ENCODE measurements around the gene ACSF3. TPM values are rescaled to one million over a fixed set of nuclear protein-coding genes. Genes with fewer than 3 reads are reported as not detected.

Gene ACSF3
- polyA plus RNA-seq, 3 donors, result 15.3 to 24.3 (median 18.0) TPM

- 75 to 86% (median 86%) methylated on average over 14 of the region's 14 CpGs for WGBS, 3 donors
- no peak overlapping the region for H3K27ac ChIP-seq (ENCODE audit: low read depth, low read length)
Observed at GRCh38 chr16:89102041-89102471, 8.4 kb downstream of the ACSF3 start.

- 87 to 92% (median 90%) methylated on average over 27 of the region's 27 CpGs for WGBS, 3 donors
- no peak overlapping the region for H3K27ac ChIP-seq (ENCODE audit: low read depth, low read length)
Observed at GRCh38 chr16:89102481-89103073, 8.9 kb downstream of the ACSF3 start.

GRCh38 chr16:89103156-89103555, 9.5 kb downstream of the ACSF3 start:
- WGBS, 3 donors, result 70 to 96% (median 85%) methylated on average over 22 of the region's 22 CpGs
- H3K27ac ChIP-seq (ENCODE audit: low read depth, low read length), result no peak overlapping the region

GRCh38 chr16:89103781-89104180, 10.1 kb downstream of the ACSF3 start:
- no peak overlapping the region for H3K27ac ChIP-seq (ENCODE audit: low read depth, low read length)
- WGBS, 3 donors, result 89 to 97% (median 91%) methylated on average over 13 to 16 of the region's 16 CpGs

GRCh38 chr16:89104303-89104702, 10.7 kb downstream of the ACSF3 start:
- 82 to 88% (median 87%) methylated on average over 8 to 10 of the region's 10 CpGs for WGBS, 3 donors
- no peak overlapping the region for H3K27ac ChIP-seq (ENCODE audit: low read depth, low read length)

- 80 to 82% (median 81%) methylated on average over 23 of the region's 23 CpGs for WGBS, 3 donors
- H3K27ac ChIP-seq (ENCODE audit: low read depth, low read length), result no peak overlapping the region
Observed at GRCh38 chr16:89104930-89105571, 11.4 kb downstream of the ACSF3 start.

- 93 to 99% (median 96%) methylated on average over 16 of the region's 16 CpGs for WGBS, 3 donors
- H3K27ac ChIP-seq (ENCODE audit: low read depth, low read length), result no peak overlapping the region
Observed at GRCh38 chr16:89105599-89106151, 12.0 kb downstream of the ACSF3 start.

GRCh38 chr16:89106533-89107202, 13.0 kb downstream of the ACSF3 start:
- WGBS, 3 donors, result 79 to 91% (median 85%) methylated on average over 14 to 15 of the region's 15 CpGs
- H3K27ac ChIP-seq (ENCODE audit: low read depth, low read length), result no peak overlapping the region

GRCh38 chr16:89107203-89107582, 13.5 kb downstream of the ACSF3 start:
- 93 to 95% (median 94%) methylated on average over 20 of the region's 20 CpGs for WGBS, 3 donors
- no peak overlapping the region for H3K27ac ChIP-seq (ENCODE audit: low read depth, low read length)

- no peak overlapping the region for H3K27ac ChIP-seq (ENCODE audit: low read depth, low read length)
- WGBS, 3 donors, result 92% methylated on average over 5 of the region's 5 CpGs
Observed at GRCh38 chr16:89108416-89108815, 14.8 kb downstream of the ACSF3 start.

- WGBS, 3 donors, result 92 to 94% (median 93%) methylated on average over 14 of the region's 14 CpGs
- no peak overlapping the region for H3K27ac ChIP-seq (ENCODE audit: low read depth, low read length)
Observed at GRCh38 chr16:89110641-89111040, 17.0 kb downstream of the ACSF3 start.

GRCh38 chr16:89111263-89111662, 17.6 kb downstream of the ACSF3 start:
- whole genome bisulfite sequencing, 3 donors, result 93 to 95% (median 95%) methylated on average over 22 of the region's 22 CpGs
- no peak overlapping the region for H3K27ac ChIP-seq (ENCODE audit: low read depth, low read length)

GRCh38 chr16:89112377-89113151, 18.9 kb downstream of the ACSF3 start:
- WGBS, 3 donors, result 89 to 90% (median 90%) methylated on average over 26 of the region's 26 CpGs
- no peak overlapping the region for H3K27ac ChIP-seq (ENCODE audit: low read depth, low read length)

GRCh38 chr16:89113152-89113547, 19.5 kb downstream of the ACSF3 start:
- no peak overlapping the region for H3K27ac ChIP-seq (ENCODE audit: low read depth, low read length)
- WGBS, 3 donors, result 92 to 96% (median 94%) methylated on average over 12 of the region's 12 CpGs

- 95 to 97% (median 96%) methylated on average over 27 of the region's 27 CpGs for WGBS, 3 donors
- no peak overlapping the region for H3K27ac ChIP-seq (ENCODE audit: low read depth, low read length)
Observed at GRCh38 chr16:89113661-89114060, 20.0 kb downstream of the ACSF3 start.

- 80 to 87% (median 86%) methylated on average over 32 to 33 of the region's 33 CpGs for WGBS, 3 donors
- no peak overlapping the region for H3K27ac ChIP-seq (ENCODE audit: low read depth, low read length)
Observed at GRCh38 chr16:89114159-89114981, 20.7 kb downstream of the ACSF3 start.

GRCh38 chr16:89115216-89115861, 21.7 kb downstream of the ACSF3 start:
- WGBS, 3 donors, result 43 to 77% (median 57%) methylated on average over 25 of the region's 25 CpGs
- no peak overlapping the region for H3K27ac ChIP-seq (ENCODE audit: low read depth, low read length)
